ENCODE data around the gene CHRNA9. TPM values are rescaled to one million over a fixed set of nuclear protein-coding genes. Genes with fewer than 3 reads are reported as not detected.

CHRNA9 gene
- total and polyA plus RNA-seq, 4 donors, result not detected

DNA sequence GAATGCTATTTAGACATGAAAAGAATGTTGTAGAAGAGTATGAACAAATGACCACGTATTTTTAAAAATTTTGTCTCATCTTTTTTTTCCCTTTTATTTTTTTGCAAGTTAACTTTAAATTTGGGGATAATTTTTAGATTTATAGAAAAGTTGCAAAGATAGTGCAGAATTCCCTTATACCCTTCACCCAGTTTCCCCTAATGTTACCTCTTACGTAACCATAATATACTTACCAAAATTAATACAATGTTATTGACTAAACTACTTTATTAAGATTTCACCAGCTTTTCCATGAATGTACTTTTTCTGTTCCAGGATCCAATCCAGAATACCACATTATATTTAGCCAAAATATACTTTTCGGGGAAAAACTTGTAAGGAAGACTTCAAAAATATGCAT is 12.3 kb downstream of the CHRNA9 start:
- Histone ChIP-seq H3K4me1 (ENCODE audit: control insufficient read depth in 1 of 2, insufficient read depth in 2 of 2, low read length in 2 of 2) (no peaks in the 10 kb centered on the region), H3K36me3 (ENCODE audit: control insufficient read depth in 1 of 2, insufficient read depth in 2 of 2, low read length in 1 of 2) (no peaks in the 10 kb centered on the region), H3K4me3 (ENCODE audit: low read length in 2 of 2) (no peak overlapping the region), H3K27ac (ENCODE audit: low read depth in 1 of 2, low read length in 2 of 2) (no peak overlapping the region), H3K9me3 (ENCODE audit: control insufficient read depth, low read length) (peaks cover 5% of the 10 kb centered on the region), H3K27me3 (ENCODE audit: control insufficient read depth in 1 of 2, insufficient read depth in 2 of 2, low read length in 1 of 2) (peaks cover 0 to 3% of the 10 kb centered on the region in 2 donors)
- intact Hi-C loops (cut with DNase I), result no loop called here
- no peak for ATAC-seq (ENCODE audit: low FRiP score)
- DNase-seq, result no peak
- WGBS, 2 donors, result 25 to 60% methylated on average over 3 of the region's 3 CpGs

DNA sequence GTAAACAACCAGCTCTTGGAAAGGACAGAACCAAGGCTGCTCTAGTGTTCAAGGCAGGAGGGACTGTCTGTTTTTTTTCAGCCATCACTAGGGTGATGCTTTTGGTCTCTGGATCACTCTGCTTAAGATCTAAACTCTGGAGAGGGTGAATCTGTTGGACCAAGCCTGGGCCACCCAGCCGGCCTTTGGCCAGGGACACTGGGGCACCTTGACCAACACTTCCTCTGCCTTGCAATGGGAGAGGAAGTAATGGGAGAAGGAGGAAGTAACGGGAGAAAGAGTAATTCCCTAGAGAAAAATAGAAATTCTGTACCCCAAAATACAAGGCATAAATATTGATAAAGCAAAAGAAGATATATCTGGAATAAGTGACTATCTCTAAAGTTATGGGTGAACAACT is 12.9 kb downstream of the CHRNA9 start:
- 81 to 86% methylated on average over 2 of the region's 2 CpGs for WGBS, 2 donors
- Histone ChIP-seq H3K36me3 (ENCODE audit: control insufficient read depth in 1 of 2, insufficient read depth in 2 of 2, low read length in 1 of 2) (no peaks in the 10 kb centered on the region), H3K27ac (ENCODE audit: low read depth in 1 of 2, low read length in 2 of 2) (no peak overlapping the region), H3K9me3 (ENCODE audit: control insufficient read depth, low read length) (peaks cover 5% of the 10 kb centered on the region), H3K27me3 (ENCODE audit: control insufficient read depth in 1 of 2, insufficient read depth in 2 of 2, low read length in 1 of 2) (peaks cover 0 to 3% of the 10 kb centered on the region in 2 donors), H3K4me1 (ENCODE audit: control insufficient read depth in 1 of 2, insufficient read depth in 2 of 2, low read length in 2 of 2) (no peaks in the 10 kb centered on the region), H3K4me3 (ENCODE audit: low read length in 2 of 2) (no peak overlapping the region)
- no peak for ATAC-seq (ENCODE audit: low FRiP score)
- no peak for DNase-seq
- intact Hi-C loops (cut with DNase I), result no loop called here

DNA sequence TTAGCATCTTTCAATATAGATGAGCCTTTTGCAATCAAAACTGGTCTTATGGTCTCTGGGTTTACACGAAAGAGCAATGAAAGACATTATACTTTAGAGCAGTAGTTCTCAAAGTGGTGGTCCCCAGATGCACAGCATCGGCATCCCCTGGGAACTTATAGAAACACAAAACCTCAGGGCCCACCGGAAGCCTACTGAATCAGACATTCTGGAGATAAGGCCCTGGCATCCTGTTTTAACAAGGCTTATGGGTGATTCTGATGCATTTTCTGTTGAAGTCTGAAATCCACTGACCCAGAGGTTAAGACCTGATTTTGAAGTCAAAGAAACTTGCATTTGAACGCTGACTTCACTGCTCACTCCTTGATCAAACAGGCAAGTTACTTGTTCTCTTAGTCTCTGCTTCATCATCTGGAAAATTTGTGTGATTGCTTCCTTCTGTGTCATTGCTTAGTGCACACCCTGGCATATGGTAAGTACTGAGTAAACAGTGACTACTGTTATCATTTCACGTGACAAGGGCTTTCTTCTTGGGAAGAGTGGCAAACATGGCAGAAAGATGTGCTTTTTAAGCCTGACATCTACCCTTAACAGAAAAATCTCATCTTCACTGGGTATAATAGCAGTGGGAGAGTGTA is 14.5 kb downstream of the CHRNA9 start:
- ATAC-seq (ENCODE audit: low FRiP score), result no peak

DNA sequence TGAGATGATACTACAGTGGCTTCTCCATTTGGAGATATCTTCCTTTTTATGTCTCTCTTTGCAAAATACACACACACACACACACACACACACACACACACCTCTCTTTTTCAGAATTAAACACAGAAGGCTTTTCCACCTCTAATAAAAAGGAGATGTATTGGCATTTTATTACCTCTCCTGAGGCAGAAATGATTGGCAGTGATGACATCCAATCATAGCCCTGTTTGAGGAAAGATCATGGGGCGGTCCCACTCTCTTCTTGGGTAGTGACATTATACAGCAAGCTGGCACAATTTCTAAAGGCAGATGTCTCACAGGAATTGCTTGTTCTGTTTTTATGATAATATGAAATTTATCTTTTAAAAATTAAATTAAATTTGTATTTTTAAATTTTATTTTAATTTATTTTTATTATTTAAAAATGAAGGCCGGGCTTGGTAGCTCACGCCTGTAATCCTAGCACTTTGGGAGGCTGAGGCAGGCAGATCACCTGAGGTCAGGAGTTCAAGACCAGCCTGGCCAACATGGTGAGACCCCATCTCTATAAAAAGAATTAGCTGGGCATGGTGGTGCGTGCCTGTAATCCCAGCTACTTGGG is 15.6 kb downstream of the CHRNA9 start:
- WGBS, 2 donors, result 94 to 97% methylated on average over 4 of the region's 4 CpGs
- no peak overlapping the region for H3K4me3 ChIP-seq (ENCODE audit: low read length in 2 of 2)
- intact Hi-C loops (cut with DNase I), result no loop called here
- H3K27me3 ChIP-seq (ENCODE audit: control insufficient read depth in 1 of 2, insufficient read depth in 2 of 2, low read length in 1 of 2), result peaks cover 0 to 3% of the 10 kb centered on the region in 2 donors
- no peaks in the 10 kb centered on the region for H3K36me3 ChIP-seq (ENCODE audit: control insufficient read depth in 1 of 2, insufficient read depth in 2 of 2, low read length in 1 of 2)
- ATAC-seq (ENCODE audit: low FRiP score) (no peak), DNase-seq (no peak)
- H3K4me1 ChIP-seq (ENCODE audit: control insufficient read depth in 1 of 2, insufficient read depth in 2 of 2, low read length in 2 of 2), result no peaks in the 10 kb centered on the region
- H3K9me3 ChIP-seq (ENCODE audit: control insufficient read depth, low read length), result peaks cover 5% of the 10 kb centered on the region
- H3K27ac ChIP-seq (ENCODE audit: low read depth in 1 of 2, low read length in 2 of 2), result no peak overlapping the region

More for the DNA sequence above, 14.5 kb downstream of the CHRNA9 start:
- intact Hi-C loops (cut with DNase I), result no loop called here
- H3K4me1 ChIP-seq (ENCODE audit: control insufficient read depth in 1 of 2, insufficient read depth in 2 of 2, low read length in 2 of 2), result no peaks in the 10 kb centered on the region
- no peak overlapping the region for H3K4me3 ChIP-seq (ENCODE audit: low read length in 2 of 2)
- peaks cover 0 to 3% of the 10 kb centered on the region in 2 donors for H3K27me3 ChIP-seq (ENCODE audit: control insufficient read depth in 1 of 2, insufficient read depth in 2 of 2, low read length in 1 of 2)
- no peak for DNase-seq
- peaks cover 5% of the 10 kb centered on the region for H3K9me3 ChIP-seq (ENCODE audit: control insufficient read depth, low read length)
- no peaks in the 10 kb centered on the region for H3K36me3 ChIP-seq (ENCODE audit: control insufficient read depth in 1 of 2, insufficient read depth in 2 of 2, low read length in 1 of 2)
- no peak overlapping the region for H3K27ac ChIP-seq (ENCODE audit: low read depth in 1 of 2, low read length in 2 of 2)
- 29 to 32% methylated on average over 5 of the region's 5 CpGs for WGBS, 2 donors

DNA sequence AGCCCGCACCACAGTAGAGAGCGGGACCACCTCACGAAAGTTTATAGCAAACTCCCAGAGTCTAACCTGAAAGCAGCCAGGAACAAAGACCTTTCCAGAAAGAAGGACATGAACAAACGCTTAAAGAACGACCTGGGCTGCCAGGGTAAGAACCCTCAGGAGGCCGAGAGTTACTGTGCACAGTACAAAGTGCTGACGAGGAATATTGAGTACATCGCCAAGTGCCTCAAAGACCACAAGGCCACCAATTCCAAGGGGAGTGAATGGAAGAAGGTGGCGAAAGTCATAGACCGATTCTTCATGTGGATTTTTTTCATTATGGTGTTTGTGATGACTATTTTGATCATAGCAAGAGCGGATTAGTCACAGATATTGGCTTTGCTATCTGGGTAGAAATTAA is 19.0 kb downstream of the CHRNA9 start:
- no peak overlapping the region for H3K27ac ChIP-seq (ENCODE audit: low read depth in 1 of 2, low read length in 2 of 2)
- H3K4me3 ChIP-seq (ENCODE audit: low read length in 2 of 2), result no peak overlapping the region
- peaks cover 2% of the 10 kb centered on the region for H3K9me3 ChIP-seq (ENCODE audit: control insufficient read depth, low read length)
- intact Hi-C loops (cut with DNase I), result no loop called here
- ATAC-seq (ENCODE audit: low FRiP score) (no peak), DNase-seq (no peak)
- WGBS, 2 donors, result 90 to 91% methylated on average over 11 of the region's 11 CpGs
- peaks cover 0 to 3% of the 10 kb centered on the region in 2 donors for H3K27me3 ChIP-seq (ENCODE audit: control insufficient read depth in 1 of 2, insufficient read depth in 2 of 2, low read length in 1 of 2)
- no peaks in the 10 kb centered on the region for H3K36me3 ChIP-seq (ENCODE audit: control insufficient read depth in 1 of 2, insufficient read depth in 2 of 2, low read length in 1 of 2)
- H3K4me1 ChIP-seq (ENCODE audit: control insufficient read depth in 1 of 2, insufficient read depth in 2 of 2, low read length in 2 of 2), result no peaks in the 10 kb centered on the region

DNA sequence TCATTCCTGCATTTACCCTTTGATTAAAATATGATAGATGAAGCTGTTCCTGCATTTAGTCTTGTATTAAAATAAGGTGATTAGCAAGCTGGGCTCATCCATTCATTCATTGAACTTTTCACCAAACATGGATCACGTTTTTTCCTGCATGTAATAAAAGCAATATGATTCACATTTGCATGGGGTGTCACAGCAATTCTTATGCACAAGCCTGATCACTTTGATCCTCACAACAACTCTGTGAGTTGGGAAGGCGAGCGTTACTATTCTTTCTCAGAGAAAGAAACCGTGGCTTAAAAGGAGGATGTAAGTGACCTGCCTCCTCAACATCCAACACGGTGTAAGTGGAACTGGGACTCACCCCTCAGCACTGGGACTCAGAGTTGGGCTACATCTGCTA is 20.0 kb downstream of the CHRNA9 start:
- H3K36me3 ChIP-seq (ENCODE audit: control insufficient read depth in 1 of 2, insufficient read depth in 2 of 2, low read length in 1 of 2), result no peaks in the 10 kb centered on the region
- WGBS, 2 donors, result 68% methylated on average over 5 of the region's 5 CpGs
- ATAC-seq (ENCODE audit: low FRiP score) (no peak), DNase-seq (no peak)
- intact Hi-C loops (cut with DNase I), result no loop called here
- H3K27me3 ChIP-seq (ENCODE audit: control insufficient read depth in 1 of 2, insufficient read depth in 2 of 2, low read length in 1 of 2), result peaks cover 0 to 3% of the 10 kb centered on the region in 2 donors
- H3K4me1 ChIP-seq (ENCODE audit: control insufficient read depth in 1 of 2, insufficient read depth in 2 of 2, low read length in 2 of 2), result no peaks in the 10 kb centered on the region
- no peak overlapping the region for H3K4me3 ChIP-seq (ENCODE audit: low read length in 2 of 2)
- H3K27ac ChIP-seq (ENCODE audit: low read depth in 1 of 2, low read length in 2 of 2), result no peak overlapping the region
- H3K9me3 ChIP-seq (ENCODE audit: control insufficient read depth, low read length), result peaks cover 1% of the 10 kb centered on the region

DNA sequence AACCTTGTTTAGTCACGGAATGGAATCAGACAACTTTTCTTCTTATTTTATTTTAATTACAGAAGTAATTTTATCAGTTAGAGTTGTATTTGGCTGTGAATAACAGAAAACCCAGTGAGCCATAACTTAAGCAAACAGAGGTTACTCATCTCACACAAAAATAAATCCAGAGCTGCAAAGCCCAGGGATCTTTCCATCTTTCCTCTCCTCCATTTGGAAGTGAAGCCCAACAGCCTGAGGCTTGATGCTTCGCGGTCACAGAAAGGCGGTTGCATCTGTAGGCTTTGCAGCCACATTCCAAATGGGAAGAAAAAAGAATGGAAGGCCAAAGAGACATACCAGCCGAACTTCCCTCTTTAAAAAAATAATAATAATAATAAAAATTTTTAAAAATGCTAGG is 22.6 kb downstream of the CHRNA9 start:
- intact Hi-C loops (cut with DNase I), result no loop called here
- Histone ChIP-seq H3K9me3 (ENCODE audit: control insufficient read depth, low read length) (peaks cover 2% of the 10 kb centered on the region), H3K4me3 (ENCODE audit: low read length in 2 of 2) (no peak overlapping the region), H3K4me1 (ENCODE audit: control insufficient read depth in 1 of 2, insufficient read depth in 2 of 2, low read length in 2 of 2) (no peaks in the 10 kb centered on the region), H3K27ac (ENCODE audit: low read depth in 1 of 2, low read length in 2 of 2) (no peak overlapping the region), H3K27me3 (ENCODE audit: control insufficient read depth in 1 of 2, insufficient read depth in 2 of 2, low read length in 1 of 2) (no peaks in the 10 kb centered on the region), H3K36me3 (ENCODE audit: control insufficient read depth in 1 of 2, insufficient read depth in 2 of 2, low read length in 1 of 2) (no peaks in the 10 kb centered on the region)
- ATAC-seq (ENCODE audit: low FRiP score) (no peak), DNase-seq (no peak)
- WGBS, 2 donors, result 62 to 78% methylated on average over 5 of the region's 5 CpGs

DNA sequence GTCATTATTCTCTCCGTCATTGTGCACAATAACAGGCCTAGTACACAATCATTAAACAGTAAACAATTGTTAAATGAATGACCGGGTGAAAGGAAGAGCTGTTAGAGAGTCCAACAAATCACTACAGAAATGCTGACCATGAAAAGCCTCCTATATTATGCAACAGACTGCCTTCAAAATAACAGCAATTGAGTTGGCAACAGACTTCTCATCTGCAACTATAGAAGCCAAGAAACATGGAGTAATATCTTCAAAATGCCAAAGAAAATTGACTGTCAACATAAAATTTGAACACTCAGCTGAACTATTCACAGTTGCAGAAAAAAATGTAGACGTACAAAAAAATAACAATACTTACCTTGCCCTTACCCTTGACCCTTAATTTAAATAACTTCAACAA is 26.2 kb downstream of the CHRNA9 start:
- Histone ChIP-seq H3K27me3 (ENCODE audit: control insufficient read depth in 1 of 2, insufficient read depth in 2 of 2, low read length in 1 of 2) (no peaks in the 10 kb centered on the region), H3K9me3 (ENCODE audit: control insufficient read depth, low read length) (peaks cover 2% of the 10 kb centered on the region), H3K4me1 (ENCODE audit: control insufficient read depth in 1 of 2, insufficient read depth in 2 of 2, low read length in 2 of 2) (no peaks in the 10 kb centered on the region), H3K4me3 (ENCODE audit: low read length in 2 of 2) (no peak overlapping the region), H3K27ac (ENCODE audit: low read depth in 1 of 2, low read length in 2 of 2) (no peak overlapping the region), H3K36me3 (ENCODE audit: control insufficient read depth in 1 of 2, insufficient read depth in 2 of 2, low read length in 1 of 2) (no peaks in the 10 kb centered on the region)
- WGBS, 2 donors, result 79 to 92% methylated on average over 3 of the region's 3 CpGs
- DNase-seq, result no peak
- ATAC-seq (ENCODE audit: low FRiP score), result no peak
- intact Hi-C loops (cut with DNase I), result no loop called here

DNA sequence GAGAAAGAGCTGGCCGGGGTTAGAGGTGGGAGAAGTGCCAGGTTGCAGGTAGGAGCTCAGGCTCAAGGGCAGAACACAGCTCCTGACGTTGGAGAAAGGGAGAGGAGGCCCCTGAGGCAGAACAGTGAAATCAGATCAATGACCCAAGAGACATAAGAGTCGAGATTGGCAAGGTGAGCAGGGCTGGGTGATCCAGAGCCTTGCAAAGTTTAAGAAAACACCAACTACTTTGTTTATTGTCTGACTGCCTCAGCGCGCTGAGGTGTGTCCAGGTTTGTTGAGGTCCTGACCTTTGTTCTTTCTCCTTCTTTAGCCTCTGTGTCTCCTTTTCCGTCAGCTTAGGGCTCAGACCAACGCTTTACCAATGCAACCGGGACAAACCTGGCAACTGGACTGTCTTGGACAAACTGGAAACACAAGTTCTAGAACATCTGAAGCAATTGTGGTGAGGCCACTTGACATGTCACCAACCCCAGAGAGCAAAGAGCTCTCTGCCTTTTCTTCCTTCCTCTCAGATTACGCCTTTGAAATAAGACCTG is 28.3 kb downstream of the CHRNA9 start:
- no peak overlapping the region for H3K27ac ChIP-seq (ENCODE audit: low read depth in 1 of 2, low read length in 2 of 2)
- intact Hi-C loops (cut with DNase I), result no loop called here
- H3K9me3 ChIP-seq (ENCODE audit: control insufficient read depth, low read length), result peaks cover 3% of the 10 kb centered on the region
- H3K4me1 ChIP-seq (ENCODE audit: control insufficient read depth in 1 of 2, insufficient read depth in 2 of 2, low read length in 2 of 2), result no peaks in the 10 kb centered on the region
- no peak overlapping the region for H3K4me3 ChIP-seq (ENCODE audit: low read length in 2 of 2)
- DNase-seq (no peak), ATAC-seq (ENCODE audit: low FRiP score) (no peak)
- no peaks in the 10 kb centered on the region for H3K36me3 ChIP-seq (ENCODE audit: control insufficient read depth in 1 of 2, insufficient read depth in 2 of 2, low read length in 1 of 2)
- 82 to 90% methylated on average over 9 of the region's 9 CpGs for WGBS, 2 donors
- no peaks in the 10 kb centered on the region for H3K27me3 ChIP-seq (ENCODE audit: control insufficient read depth in 1 of 2, insufficient read depth in 2 of 2, low read length in 1 of 2)
